ENCODE data around the gene PRDM15.

The PRDM15 gene

GRCh38 chr21:41802684-41803083 is 76.5 kb downstream of the PRDM15 start:
- H3K79me2 ChIP-seq (ENCODE audit: low read length) = no peaks in the 10 kb centered on the region
- no peaks in the 10 kb centered on the region for H3K9me3 ChIP-seq (ENCODE audit: insufficient read depth, low read length)
- H3K4me1 ChIP-seq (ENCODE audit: low read length) = no peaks in the 10 kb centered on the region
- no peaks in the 10 kb centered on the region for H3K36me3 ChIP-seq (replicated peaks; ENCODE audit: low read depth, low read length)
- H3K27ac ChIP-seq (ENCODE audit: low read length) = no peak overlapping the region
- no peak overlapping the region for H3K4me3 ChIP-seq (ENCODE audit: low read length)
- H3K27me3 ChIP-seq (ENCODE audit: low read depth, low read length) = no peaks in the 10 kb centered on the region
- TF ChIP-seq EZH2phosphoT487 (IDR thresholded peaks at IDR 0.05; ENCODE audit: low read depth) (no peak), CTCF (IDR thresholded peaks at IDR 0.05; ENCODE audit: low read depth, low read length) (no peak)
- no peaks in the 10 kb centered on the region for H4K20me1 ChIP-seq (ENCODE audit: insufficient read depth, low read length)
- no peak overlapping the region for H2AFZ ChIP-seq (ENCODE audit: low read depth, low read length)
- no peak overlapping the region for H3K9ac ChIP-seq (ENCODE audit: low read length)
- no peak overlapping the region for H3K4me2 ChIP-seq (ENCODE audit: low read length)

GRCh38 chr21:41802198-41802584 is 77.0 kb downstream of the PRDM15 start:
- H4K20me1 ChIP-seq (ENCODE audit: insufficient read depth, low read length) = no peaks in the 10 kb centered on the region
- H3K36me3 ChIP-seq (replicated peaks; ENCODE audit: low read depth, low read length) = no peaks in the 10 kb centered on the region
- H3K79me2 ChIP-seq (ENCODE audit: low read length) = no peaks in the 10 kb centered on the region
- no peak overlapping the region for H3K4me2 ChIP-seq (ENCODE audit: low read length)
- H3K4me3 ChIP-seq (ENCODE audit: low read length) = no peak overlapping the region
- H3K27ac ChIP-seq (ENCODE audit: low read length) = no peak overlapping the region
- no peaks in the 10 kb centered on the region for H3K9me3 ChIP-seq (ENCODE audit: insufficient read depth, low read length)
- H3K27me3 ChIP-seq (ENCODE audit: low read depth, low read length) = no peaks in the 10 kb centered on the region
- no peaks in the 10 kb centered on the region for H3K4me1 ChIP-seq (ENCODE audit: low read length)
- H3K9ac ChIP-seq (ENCODE audit: low read length) = no peak overlapping the region
- no peak overlapping the region for H2AFZ ChIP-seq (ENCODE audit: low read depth, low read length)
- TF ChIP-seq CTCF (IDR thresholded peaks at IDR 0.05; ENCODE audit: low read depth, low read length) (no peak), EZH2phosphoT487 (IDR thresholded peaks at IDR 0.05; ENCODE audit: low read depth) (no peak)

- Histone ChIP-seq H3K4me3 (ENCODE audit: low read length) (no peak overlapping the region), H3K36me3 (replicated peaks; ENCODE audit: low read depth, low read length) (no peaks in the 10 kb centered on the region), H3K79me2 (ENCODE audit: low read length) (no peaks in the 10 kb centered on the region), H3K9ac (ENCODE audit: low read length) (no peak overlapping the region), H3K9me3 (ENCODE audit: insufficient read depth, low read length) (no peaks in the 10 kb centered on the region), H3K27ac (ENCODE audit: low read length) (no peak overlapping the region), H3K4me2 (ENCODE audit: low read length) (no peak overlapping the region), H3K27me3 (ENCODE audit: low read depth, low read length) (no peaks in the 10 kb centered on the region), H2AFZ (ENCODE audit: low read depth, low read length) (no peak overlapping the region), H4K20me1 (ENCODE audit: insufficient read depth, low read length) (no peaks in the 10 kb centered on the region), H3K4me1 (ENCODE audit: low read length) (no peaks in the 10 kb centered on the region)
- TF ChIP-seq EZH2phosphoT487 (IDR thresholded peaks at IDR 0.05; ENCODE audit: low read depth) = no peak
- no peak for TF ChIP-seq CTCF (IDR thresholded peaks at IDR 0.05; ENCODE audit: low read depth, low read length)
Observed at GRCh38 chr21:41801321-41802197, 77.6 kb downstream of the PRDM15 start.

GRCh38 chr21:41800425-41801320 is 78.5 kb downstream of the PRDM15 start:
- Histone ChIP-seq H3K36me3 (replicated peaks; ENCODE audit: low read depth, low read length) (no peaks in the 10 kb centered on the region), H4K20me1 (ENCODE audit: insufficient read depth, low read length) (no peaks in the 10 kb centered on the region), H3K9ac (ENCODE audit: low read length) (no peak overlapping the region), H3K4me2 (ENCODE audit: low read length) (no peak overlapping the region), H3K27me3 (ENCODE audit: low read depth, low read length) (no peaks in the 10 kb centered on the region), H3K79me2 (ENCODE audit: low read length) (no peaks in the 10 kb centered on the region), H3K9me3 (ENCODE audit: insufficient read depth, low read length) (no peaks in the 10 kb centered on the region), H3K27ac (ENCODE audit: low read length) (no peak overlapping the region), H2AFZ (ENCODE audit: low read depth, low read length) (no peak overlapping the region), H3K4me1 (ENCODE audit: low read length) (no peaks in the 10 kb centered on the region), H3K4me3 (ENCODE audit: low read length) (no peak overlapping the region)
- TF ChIP-seq EZH2phosphoT487 (IDR thresholded peaks at IDR 0.05; ENCODE audit: low read depth) (no peak), CTCF (IDR thresholded peaks at IDR 0.05; ENCODE audit: low read depth, low read length) (no peak)

All from OCI-LY3 (cell line).